IMR-90 (cell line): Measurements from ENCODE around the gene NELL1. TPM values are rescaled to one million over a fixed set of nuclear protein-coding genes. Genes with fewer than 3 reads are reported as not detected.

Experiments used
- ATAC-seq: fragments of 200-7000 bp; cut with Tn5 transposase; 2 replicates; pipeline ENCODE4 v1.9.1; 2020; ENCODE audit warnings: low read depth, mild to moderate bottlenecking, moderate library complexity
- BruUV-seq: library from RNA; stranded (reverse); fragments of 400-500 nt; replicated peaks from 2 replicates; lab custom pipeline; 2021; lab: Mats Ljungman, UMichigan
- CTCF ChIA-PET: fragments of 300-600 bp; formaldehyde crosslinking; extraction: SDS; loops from one replicate; lab custom pipeline; 2021; ENCODE audit warnings: antibody characterized with exemption; lab: Yijun Ruan, JAX
- POLR2A ChIA-PET: fragments of 300-600 bp; sonication (Branson Sonifier 250); formaldehyde crosslinking; loops from one replicate; lab custom pipeline; 2022; ENCODE audit warnings: antibody characterized with exemption; ENCODE audit not compliant: unreplicated experiment; lab: Charles Lee
- DNase-seq: peaks from one replicate; pipeline ENCODE4 v3.0.0; 2013
- H2AFZ ChIP-seq: replicated peaks from 2 replicates; pipeline ENCODE3; 2013; ENCODE audit warnings: low read length, mild to moderate bottlenecking; ENCODE audit not compliant: poor library complexity
- H2AK5ac ChIP-seq: 2 replicates; pipeline ENCODE4 v1.6.1; 2013; ENCODE audit warnings: low read depth, low read length, inconsistent platforms
- H2AK9ac ChIP-seq: replicated peaks from 2 replicates; pipeline ENCODE3; 2013; ENCODE audit warnings: mild to moderate bottlenecking, low read depth, low read length, moderate library complexity; ENCODE audit not compliant: poor library complexity
- H2BK120ac ChIP-seq: 2 replicates; pipeline ENCODE4 v1.6.1; 2013; ENCODE audit warnings: low read depth, low read length, inconsistent platforms
- H2BK15ac ChIP-seq: 3 replicates; pipeline ENCODE4 v1.6.1; 2013; ENCODE audit warnings: low read depth, low read length, inconsistent platforms
- H2BK20ac ChIP-seq: 2 replicates; pipeline ENCODE4 v1.6.1; 2013; ENCODE audit warnings: low read depth, mild to moderate bottlenecking, inconsistent platforms, low read length, moderate library complexity
- H2BK5ac ChIP-seq: 2 replicates; pipeline ENCODE4 v1.6.1; 2013; ENCODE audit warnings: mild to moderate bottlenecking, low read depth, low read length, inconsistent platforms; ENCODE audit not compliant: poor library complexity, severe bottlenecking
- H3K14ac ChIP-seq: replicated peaks from 2 replicates; pipeline ENCODE4 v1.6.1; 2013; ENCODE audit warnings: low read depth, low read length, inconsistent platforms
- H3K18ac ChIP-seq: 2 replicates; pipeline ENCODE4 v1.6.1; 2013; ENCODE audit warnings: low read depth, low read length, control low read depth
- H3K23ac ChIP-seq: 2 replicates; pipeline ENCODE4 v1.6.1; 2013; ENCODE audit warnings: low read depth, low read length, inconsistent platforms
- H3K27ac ChIP-seq: 2 replicates; pipeline ENCODE4 v1.5.1; 2013; ENCODE audit warnings: mild to moderate bottlenecking, control low read depth, low read length; ENCODE audit not compliant: insufficient read depth
- H3K27me3 ChIP-seq: 2 replicates; pipeline ENCODE4 v1.6.1; 2013; ENCODE audit warnings: low read length; ENCODE audit not compliant: control insufficient read depth, insufficient read depth
- H3K36me3 ChIP-seq: 2 replicates; pipeline ENCODE4 v1.6.1; 2013; ENCODE audit warnings: low read length, mixed read lengths; ENCODE audit not compliant: control insufficient read depth, insufficient read depth
- H3K4ac ChIP-seq: 2 replicates; pipeline ENCODE4 v1.6.1; 2013; ENCODE audit warnings: low read depth, low read length, inconsistent platforms
- H3K4me1 ChIP-seq: 2 replicates; pipeline ENCODE4 v1.6.1; 2013; ENCODE audit warnings: low read length, mixed read lengths; ENCODE audit not compliant: control insufficient read depth, insufficient read depth
- H3K4me2 ChIP-seq: 2 replicates; pipeline ENCODE4 v1.6.1; 2013; ENCODE audit warnings: low read depth, mild to moderate bottlenecking, control low read depth, low read length, moderate library complexity
- H3K4me3 ChIP-seq: 2 replicates; pipeline ENCODE4 v1.5.1; 2013; ENCODE audit warnings: low read depth, mild to moderate bottlenecking, control low read depth, low read length, moderate library complexity; ENCODE audit not compliant: insufficient read depth
- H3K56ac ChIP-seq: 2 replicates; pipeline ENCODE4 v1.6.1; 2013; ENCODE audit warnings: low read length, inconsistent platforms; ENCODE audit not compliant: insufficient read depth; ENCODE audit errors: extremely low read depth
- H3K79me1 ChIP-seq, 2 experiments: 2 replicates each; pipeline ENCODE4 v1.6.1; 2013; ENCODE audit warnings: low read length in 2 of 2, inconsistent platforms in 1 of 2, low read depth in 1 of 2
- H3K9ac ChIP-seq: 2 replicates; pipeline ENCODE4 v1.6.1; 2013; ENCODE audit warnings: low read depth, low read length, control low read depth
- H3K9me1 ChIP-seq: 2 replicates; pipeline ENCODE4 v1.6.1; 2013; ENCODE audit warnings: low read length, inconsistent platforms; ENCODE audit not compliant: insufficient read depth
- H3K9me3 ChIP-seq: 2 replicates; pipeline ENCODE4 v1.6.1; 2013; ENCODE audit warnings: low read length; ENCODE audit not compliant: control insufficient read depth, insufficient read depth
- H4K20me1 ChIP-seq: 2 replicates; pipeline ENCODE4 v1.6.1; 2013; ENCODE audit warnings: low read length, inconsistent platforms; ENCODE audit not compliant: insufficient read depth
- H4K5ac ChIP-seq: 2 replicates; pipeline ENCODE4 v1.6.1; 2013; ENCODE audit warnings: mild to moderate bottlenecking, low read depth, low read length, control low read depth
- H4K8ac ChIP-seq, 2 experiments: 2 replicates each; pipeline ENCODE4 v1.6.1; 2013; ENCODE audit warnings: low read depth in 2 of 2, low read length in 2 of 2, control low read depth in 1 of 2, inconsistent platforms in 1 of 2
- H4K91ac ChIP-seq: 2 replicates; pipeline ENCODE4 v1.6.1; 2013; ENCODE audit warnings: low read depth, low read length, inconsistent platforms; ENCODE audit not compliant: insufficient read depth
- BHLHE40 ChIP-seq: fragments of 150-350 bp; IDR thresholded peaks from 2 replicates; pipeline ENCODE4 v1.6.1; 2016; ENCODE audit warnings: mild to moderate bottlenecking, low read depth, low read length
- CEBPB ChIP-seq: IDR thresholded peaks from 2 replicates; pipeline ENCODE4 v1.6.1; 2012; ENCODE audit warnings: low read depth, low read length, improper control_type of control experiment
- CHD1 ChIP-seq: IDR thresholded peaks from 2 replicates; pipeline ENCODE4 v1.6.1; 2012; ENCODE audit warnings: low read depth, low read length, improper control_type of control experiment
- FOS ChIP-seq: fragments of 150-350 bp; IDR thresholded peaks from 2 replicates; pipeline ENCODE4 v1.6.1; 2016; ENCODE audit warnings: low read depth, low read length
- MAZ ChIP-seq: IDR thresholded peaks from 2 replicates; pipeline ENCODE4 v1.6.1; 2012; ENCODE audit warnings: low read depth, mild to moderate bottlenecking, low read length, improper control_type of control experiment, moderate library complexity, borderline replicate concordance
- RFX5 ChIP-seq: IDR thresholded peaks from 2 replicates; pipeline ENCODE4 v1.8.0; 2012; ENCODE audit warnings: low read depth, mild to moderate bottlenecking, low read length, moderate library complexity
- WGBS, 2 experiments: methylation state at CpG; one replicate each; pipeline versions ENCODE4 v1.1.5 to v1.1.7; 2013; ENCODE audit warnings: missing lambda C conversion rate in 2 of 2; ENCODE audit not compliant: insufficient read length in 1 of 2; ENCODE audit errors: extremely low coverage in 2 of 2; 5-methylcytosine and 5-hydroxymethylcytosine counted together
- dilution Hi-C: fragments of 300-500 bp; cut with HindIII; formaldehyde crosslinking; loops from one replicate; pipeline ENCODE4 v1.14.3; 2018; ENCODE audit warnings: low sequenced_read_pairs; ENCODE audit not compliant: unreplicated experiment
- in situ Hi-C: fragments of 300-500 bp; cut with MboI; formaldehyde crosslinking; loops from 3 replicates; pipeline ENCODE4 v1.14.3; 2019; ENCODE audit warnings: low sequenced_read_pairs, inconsistent platforms, mixed read lengths
- intact Hi-C: fragments of 100-400 bp; cut with micrococcal nuclease; formaldehyde crosslinking; loops from 2 replicates; pipeline ENCODE4 v1.10.0; 2022
- polyA plus RNA-seq, 3 experiments: library from polyadenylated mRNA; depleted of rRNA; stranded (reverse); fragments of >200 nt; gene quantifications; 2 replicates each; pipeline ENCODE4 v1.2.3, GENCODE V29; 2012; ENCODE audit warnings: low replicate concordance in 1 of 3
- total RNA-seq: library from RNA; depleted of rRNA; stranded (reverse); fragments of >200 nt; gene quantifications from 2 replicates; pipeline ENCODE4 v1.2.3, GENCODE V29; 2012
- TF ChIP-seq, protein P1 (sequence below): fragments of 150-350 bp; IDR thresholded peaks from 2 replicates; pipeline ENCODE4 v1.6.1; 2017; ENCODE audit warnings: mild to moderate bottlenecking, antibody characterized with exemption, low read length, low read depth

The NELL1 gene
- total and polyA plus RNA-seq, 2 of the 4 experiments (the other 2 are of a cell fraction) = not detected

DNA sequence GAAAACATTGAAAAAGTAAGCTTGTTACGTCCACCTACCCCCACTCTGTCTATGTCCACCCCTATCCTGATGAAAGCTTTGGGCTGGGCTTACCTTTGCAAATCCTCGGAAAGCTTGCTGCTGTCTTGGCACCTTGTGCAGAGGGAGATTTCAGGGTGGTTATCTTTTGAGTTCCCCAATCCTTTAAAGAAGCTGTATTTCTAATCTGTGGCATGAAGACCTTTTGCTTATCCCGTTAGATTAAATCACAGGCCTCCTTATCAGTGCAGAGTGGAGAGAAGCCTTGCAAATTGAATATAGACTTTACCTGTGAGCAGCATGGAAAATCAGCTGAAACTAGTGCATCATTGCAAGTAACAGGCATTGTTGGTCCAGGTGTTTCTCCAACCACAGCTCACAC is 942.9 kb downstream of the NELL1 start:
- dilution Hi-C loops (no loop called here), in situ Hi-C loops (no loop called here)
- TF ChIP-seq, protein P1, sequence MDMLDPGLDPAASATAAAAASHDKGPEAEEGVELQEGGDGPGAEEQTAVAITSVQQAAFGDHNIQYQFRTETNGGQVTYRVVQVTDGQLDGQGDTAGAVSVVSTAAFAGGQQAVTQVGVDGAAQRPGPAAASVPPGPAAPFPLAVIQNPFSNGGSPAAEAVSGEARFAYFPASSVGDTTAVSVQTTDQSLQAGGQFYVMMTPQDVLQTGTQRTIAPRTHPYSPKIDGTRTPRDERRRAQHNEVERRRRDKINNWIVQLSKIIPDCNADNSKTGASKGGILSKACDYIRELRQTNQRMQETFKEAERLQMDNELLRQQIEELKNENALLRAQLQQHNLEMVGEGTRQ = no peak
- TF ChIP-seq RFX5 = no peak
- no peak for TF ChIP-seq BHLHE40
- TF ChIP-seq CEBPB = no peak
- TF ChIP-seq CHD1 = no peak
- TF ChIP-seq FOS = no peak
- no peak for TF ChIP-seq MAZ

More for the DNA sequence above, 942.9 kb downstream of the NELL1 start:
- no peaks in the 10 kb centered on the region for H3K9me1 ChIP-seq
- H4K8ac ChIP-seq = no peak overlapping the region
- intact Hi-C loops = no loop called here
- ChIA-PET POLR2A (no interaction called here), CTCF (no interaction called here)
- H3K4me3 ChIP-seq = no peak overlapping the region
- no peak overlapping the region for H3K23ac ChIP-seq
- H3K79me1 ChIP-seq = no peaks in the 10 kb centered on the region
- H3K27me3 ChIP-seq = no peaks in the 10 kb centered on the region
- no peak overlapping the region for H3K9ac ChIP-seq
- no peak overlapping the region for H2BK5ac ChIP-seq
- no TSS peak for BruUV-seq
- H2BK15ac ChIP-seq = no peak overlapping the region
- DNase-seq (no peak), ATAC-seq (no peak)
- no peak overlapping the region for H3K27ac ChIP-seq
- H3K4me2 ChIP-seq = no peak overlapping the region
- no peak overlapping the region for H2BK20ac ChIP-seq
- no peak overlapping the region for H2BK120ac ChIP-seq
- no peak overlapping the region for H4K5ac ChIP-seq
- H4K91ac ChIP-seq = no peak overlapping the region
- peaks cover 7% of the 10 kb centered on the region for H3K9me3 ChIP-seq
- no peak overlapping the region for H3K56ac ChIP-seq
- H2AFZ ChIP-seq = no peak overlapping the region
- no peak overlapping the region for H2AK5ac ChIP-seq
- no peaks in the 10 kb centered on the region for H3K4me1 ChIP-seq
- no peak overlapping the region for H3K4ac ChIP-seq
- WGBS, 2 experiments = no CpG with 5 or more reads among the region's 3 CpGs
- no peak overlapping the region for H2AK9ac ChIP-seq
- no peak overlapping the region for H3K14ac ChIP-seq
- no peak overlapping the region for H3K18ac ChIP-seq
- H4K20me1 ChIP-seq = no peaks in the 10 kb centered on the region
- no peaks in the 10 kb centered on the region for H3K36me3 ChIP-seq
